ENCODE results near the gene CRYAA.

DNA sequence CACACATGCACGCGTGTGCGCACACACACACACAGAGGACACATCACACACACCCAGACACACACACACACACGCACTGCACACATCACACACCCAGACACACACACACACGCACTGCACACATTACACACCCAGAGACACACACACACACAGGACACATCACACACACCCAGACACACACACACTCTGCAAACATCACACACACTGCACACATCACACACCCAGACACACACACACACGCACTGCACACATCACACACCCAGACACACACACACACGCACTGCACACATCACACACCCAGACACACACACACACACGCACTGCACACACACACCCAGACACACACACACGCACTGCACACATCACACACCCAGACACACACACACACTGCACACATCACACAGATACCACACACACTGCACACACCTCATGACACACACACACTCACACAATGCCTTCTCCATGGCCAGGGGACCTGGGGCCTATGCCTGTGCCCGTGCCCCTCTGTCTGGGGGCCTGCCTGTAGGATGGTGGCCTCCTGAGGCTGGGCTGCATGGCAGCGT lies 24.4 kb downstream of the CRYAA start:
- TF ChIP-seq, protein P1, sequence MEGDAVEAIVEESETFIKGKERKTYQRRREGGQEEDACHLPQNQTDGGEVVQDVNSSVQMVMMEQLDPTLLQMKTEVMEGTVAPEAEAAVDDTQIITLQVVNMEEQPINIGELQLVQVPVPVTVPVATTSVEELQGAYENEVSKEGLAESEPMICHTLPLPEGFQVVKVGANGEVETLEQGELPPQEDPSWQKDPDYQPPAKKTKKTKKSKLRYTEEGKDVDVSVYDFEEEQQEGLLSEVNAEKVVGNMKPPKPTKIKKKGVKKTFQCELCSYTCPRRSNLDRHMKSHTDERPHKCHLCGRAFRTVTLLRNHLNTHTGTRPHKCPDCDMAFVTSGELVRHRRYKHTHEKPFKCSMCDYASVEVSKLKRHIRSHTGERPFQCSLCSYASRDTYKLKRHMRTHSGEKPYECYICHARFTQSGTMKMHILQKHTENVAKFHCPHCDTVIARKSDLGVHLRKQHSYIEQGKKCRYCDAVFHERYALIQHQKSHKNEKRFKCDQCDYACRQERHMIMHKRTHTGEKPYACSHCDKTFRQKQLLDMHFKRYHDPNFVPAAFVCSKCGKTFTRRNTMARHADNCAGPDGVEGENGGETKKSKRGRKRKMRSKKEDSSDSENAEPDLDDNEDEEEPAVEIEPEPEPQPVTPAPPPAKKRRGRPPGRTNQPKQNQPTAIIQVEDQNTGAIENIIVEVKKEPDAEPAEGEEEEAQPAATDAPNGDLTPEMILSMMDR (IDR thresholded peaks at IDR 0.05), result no peak
- no peak for TF ChIP-seq EZH2 (IDR thresholded peaks at IDR 0.05)
